ENCODE measurements around the gene COL1A2. TPM values are rescaled to one million over a fixed set of nuclear protein-coding genes. Genes with fewer than 3 reads are reported as not detected.
A peak's percentile ranks its signal among the peaks of the same experiment; 100 is the strongest.

Gene COL1A2
- total and polyA plus RNA-seq, 2 of the 8 experiments (the other 6 are each of a cell fraction or from before 2014, with no cell fraction given) = 45.2 to 87.2 TPM

- TF ChIP-seq KDM5A (IDR thresholded peaks at IDR 0.05; ENCODE audit: low read length) (no peak), SIX5 (IDR thresholded peaks at IDR 0.05; ENCODE audit: low read depth, low read length) (no peak), EP300 (IDR thresholded peaks at IDR 0.05; ENCODE audit: borderline replicate concordance in 1 of 2, low read depth in 2 of 2, low read length in 2 of 2) (no peak), CHD7 (IDR thresholded peaks at IDR 0.05; ENCODE audit: insufficient replicate concordance, low read length) (no peak), POLR2A (IDR thresholded peaks at IDR 0.05; ENCODE audit: control extremely low read depth in 1 of 2, low read depth in 2 of 2, low read length in 2 of 2) (peak in 1 of 2 experiments; percentile 52; a peak in 2 of 3 replicates)
These were observed 622 bp upstream of the COL1A2 start (continued) for GRCh38 chr7:94394109-94394436.
